Mucosa of descending colon (tissue), 3 donors: ENCODE results near the gene SERTAD3. TPM values are rescaled to one million over a fixed set of nuclear protein-coding genes. Genes with fewer than 3 reads are reported as not detected.

Experiments used
- ATAC-seq: fragments of 200-7000 bp; cut with Tn5 transposase; one replicate; pipeline ENCODE4 v1.9.1; 2020; ENCODE audit warnings: mild to moderate bottlenecking, moderate library complexity
- DNase-seq, 3 donors: peaks; one replicate each; pipeline ENCODE4 v3.0.0-alpha.2; 2020
- H3K36me3 ChIP-seq: fragments of 200-600 bp; one replicate; pipeline ENCODE4 v1.8.0; 2021; ENCODE audit warnings: low read depth, mild to moderate bottlenecking
- H3K4me1 ChIP-seq: fragments of 200-600 bp; one replicate; pipeline ENCODE4 v1.8.0; 2021; ENCODE audit warnings: low read depth, mild to moderate bottlenecking
- H3K4me3 ChIP-seq: fragments of 200-600 bp; one replicate; pipeline ENCODE4 v1.8.0; 2021; ENCODE audit warnings: mild to moderate bottlenecking
- H3K9me3 ChIP-seq: fragments of 200-600 bp; one replicate; pipeline ENCODE4 v1.8.0; 2021; ENCODE audit warnings: mild to moderate bottlenecking
- intact Hi-C, 2 donors: fragments of 100-400 bp; cut with DNase I in 1 of 2; cut with micrococcal nuclease in 1 of 2; formaldehyde crosslinking; loops; one replicate each; pipeline versions ENCODE4 v1.11.0 to v1.11.1; 2022; cut with DNase I, micrococcal nuclease
- total RNA-seq, 3 donors: library from RNA; stranded (reverse); fragmentation: NEBNext Ultra II Directional in 2 of 3; extraction: Animal tissue kit (Norgen Biotek cat#: 25700) in 2 of 3; gene quantifications; one replicate each; pipeline versions ENCODE4 v1.2.1 to v1.2.4, GENCODE V29; 2021 to 2023
- TF ChIP-seq, protein P1 (sequence below): fragments of 200-600 bp; IDR thresholded peaks from one replicate; pipeline ENCODE4 v1.8.0; 2022; ENCODE audit warnings: antibody characterized with exemption, mild to moderate bottlenecking
- donor health status: DM: no; HTN: no; CAD: no; lungs with moderate emphysema.
- donor health status: DM: no; HTN: no; CAD: no.
- donor health status: DM: no; HTN: yes; CAD: no.

The SERTAD3 gene
- total RNA-seq, 3 donors from 2014 or later = 39.3 to 55.4 (median 46.2) TPM

DNA sequence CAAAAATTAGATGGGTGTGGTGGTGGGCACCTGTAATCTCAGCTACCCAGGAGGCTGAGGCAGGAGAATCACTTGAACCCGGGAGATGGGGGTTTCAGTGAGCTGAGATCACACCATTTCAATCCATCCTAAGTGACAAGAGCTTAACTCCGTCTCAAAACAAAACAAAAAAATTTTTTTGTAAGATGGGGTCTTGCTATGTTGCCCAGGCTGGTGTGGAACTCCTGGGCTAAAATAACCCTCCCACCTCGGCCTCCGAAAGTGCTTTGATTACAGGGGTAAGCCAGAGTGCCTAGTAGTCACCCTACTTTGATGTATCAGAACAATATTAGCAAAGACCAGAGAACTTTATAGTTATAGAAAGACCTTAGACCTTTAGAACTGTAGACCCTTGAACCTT is 30.6 kb upstream of the SERTAD3 start:
- intact Hi-C loops = no loop called here
- Histone ChIP-seq H3K9me3 (no peaks in the 10 kb centered on the region), H3K36me3 (no peaks in the 10 kb centered on the region), H3K4me3 (no peak overlapping the region), H3K4me1 (no peaks in the 10 kb centered on the region)
- TF ChIP-seq, protein P1, sequence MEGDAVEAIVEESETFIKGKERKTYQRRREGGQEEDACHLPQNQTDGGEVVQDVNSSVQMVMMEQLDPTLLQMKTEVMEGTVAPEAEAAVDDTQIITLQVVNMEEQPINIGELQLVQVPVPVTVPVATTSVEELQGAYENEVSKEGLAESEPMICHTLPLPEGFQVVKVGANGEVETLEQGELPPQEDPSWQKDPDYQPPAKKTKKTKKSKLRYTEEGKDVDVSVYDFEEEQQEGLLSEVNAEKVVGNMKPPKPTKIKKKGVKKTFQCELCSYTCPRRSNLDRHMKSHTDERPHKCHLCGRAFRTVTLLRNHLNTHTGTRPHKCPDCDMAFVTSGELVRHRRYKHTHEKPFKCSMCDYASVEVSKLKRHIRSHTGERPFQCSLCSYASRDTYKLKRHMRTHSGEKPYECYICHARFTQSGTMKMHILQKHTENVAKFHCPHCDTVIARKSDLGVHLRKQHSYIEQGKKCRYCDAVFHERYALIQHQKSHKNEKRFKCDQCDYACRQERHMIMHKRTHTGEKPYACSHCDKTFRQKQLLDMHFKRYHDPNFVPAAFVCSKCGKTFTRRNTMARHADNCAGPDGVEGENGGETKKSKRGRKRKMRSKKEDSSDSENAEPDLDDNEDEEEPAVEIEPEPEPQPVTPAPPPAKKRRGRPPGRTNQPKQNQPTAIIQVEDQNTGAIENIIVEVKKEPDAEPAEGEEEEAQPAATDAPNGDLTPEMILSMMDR = no peak
- DNase-seq (no peak), ATAC-seq (no peak)

DNA sequence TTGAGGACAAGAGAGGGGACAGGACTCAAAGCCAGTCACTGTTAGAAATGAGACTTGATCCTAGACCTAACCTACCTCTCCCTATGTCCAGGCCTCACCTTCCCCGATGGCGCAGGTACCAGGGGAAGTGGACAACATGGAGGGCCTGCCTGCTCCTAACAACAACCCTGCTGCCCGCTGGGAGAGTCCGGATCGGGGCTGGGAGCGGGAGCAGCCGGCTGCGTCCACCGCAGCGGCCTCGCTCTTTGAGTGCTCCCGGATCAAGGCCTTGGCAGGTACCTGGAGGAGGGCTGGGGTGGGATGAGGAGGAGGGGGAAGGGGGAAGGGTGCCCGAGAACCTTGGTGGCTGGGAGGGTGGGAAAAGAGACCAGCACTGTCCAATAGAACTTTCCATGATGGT is 28.4 kb upstream of the SERTAD3 start:
- Histone ChIP-seq H3K4me3 (no peak overlapping the region), H3K4me1 (no peaks in the 10 kb centered on the region), H3K9me3 (no peaks in the 10 kb centered on the region), H3K36me3 (no peaks in the 10 kb centered on the region)
- ATAC-seq (no peak), DNase-seq (no peak)
- TF ChIP-seq, protein P1 = no peak
- intact Hi-C loops = no loop called here

DNA sequence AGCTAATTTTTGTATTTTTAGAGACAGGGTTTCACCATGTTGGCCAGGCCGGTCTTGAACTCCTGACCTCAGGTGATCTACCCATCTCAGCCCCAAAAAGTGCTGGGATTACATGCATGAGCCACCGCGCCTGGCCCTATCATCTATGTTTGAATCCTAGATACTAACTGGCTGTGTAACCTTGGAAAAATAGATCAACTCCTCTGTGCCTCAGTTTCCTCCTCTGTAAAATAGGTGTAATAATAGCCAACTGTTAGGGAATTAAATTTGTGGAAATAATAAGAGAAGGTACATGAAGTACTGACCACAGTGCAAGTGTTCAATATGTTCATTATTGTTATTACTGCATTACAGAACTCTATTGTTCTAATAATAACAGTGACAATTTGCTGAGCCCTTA is 27.0 kb upstream of the SERTAD3 start:
- Histone ChIP-seq H3K9me3 (no peaks in the 10 kb centered on the region), H3K36me3 (no peaks in the 10 kb centered on the region), H3K4me1 (peaks cover 11% of the 10 kb centered on the region), H3K4me3 (no peak overlapping the region)
- ATAC-seq (no peak), DNase-seq (no peak)
- TF ChIP-seq, protein P1 = no peak
- intact Hi-C loops = no loop called here

DNA sequence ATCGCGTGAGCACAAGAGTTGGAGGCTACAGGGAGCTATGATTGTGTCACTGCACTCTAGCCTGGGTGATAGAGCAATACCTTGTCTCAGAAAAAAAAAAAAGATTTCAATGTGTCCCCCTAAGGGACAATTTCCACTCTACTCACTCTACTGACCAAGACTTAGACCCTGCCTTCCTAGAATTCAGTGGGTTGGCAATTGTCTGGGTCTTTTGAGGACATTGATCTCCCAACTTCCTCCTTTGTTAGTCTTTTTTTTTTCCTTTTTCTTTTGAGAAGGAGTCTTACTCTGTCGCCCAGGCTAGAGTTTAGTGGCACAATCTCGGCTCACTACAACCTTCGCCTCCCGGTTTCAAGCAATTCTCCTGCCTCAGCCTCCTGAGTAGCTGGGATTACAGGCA is 24.9 kb upstream of the SERTAD3 start:
- TF ChIP-seq, protein P1 = no peak
- H3K4me3 ChIP-seq = no peak overlapping the region
- ATAC-seq = no peak
- peaks cover 24% of the 10 kb centered on the region for H3K4me1 ChIP-seq
- intact Hi-C loops = no loop called here
- no peaks in the 10 kb centered on the region for H3K9me3 ChIP-seq
- DNase-seq = no peak
- peaks cover 4% of the 10 kb centered on the region for H3K36me3 ChIP-seq

DNA sequence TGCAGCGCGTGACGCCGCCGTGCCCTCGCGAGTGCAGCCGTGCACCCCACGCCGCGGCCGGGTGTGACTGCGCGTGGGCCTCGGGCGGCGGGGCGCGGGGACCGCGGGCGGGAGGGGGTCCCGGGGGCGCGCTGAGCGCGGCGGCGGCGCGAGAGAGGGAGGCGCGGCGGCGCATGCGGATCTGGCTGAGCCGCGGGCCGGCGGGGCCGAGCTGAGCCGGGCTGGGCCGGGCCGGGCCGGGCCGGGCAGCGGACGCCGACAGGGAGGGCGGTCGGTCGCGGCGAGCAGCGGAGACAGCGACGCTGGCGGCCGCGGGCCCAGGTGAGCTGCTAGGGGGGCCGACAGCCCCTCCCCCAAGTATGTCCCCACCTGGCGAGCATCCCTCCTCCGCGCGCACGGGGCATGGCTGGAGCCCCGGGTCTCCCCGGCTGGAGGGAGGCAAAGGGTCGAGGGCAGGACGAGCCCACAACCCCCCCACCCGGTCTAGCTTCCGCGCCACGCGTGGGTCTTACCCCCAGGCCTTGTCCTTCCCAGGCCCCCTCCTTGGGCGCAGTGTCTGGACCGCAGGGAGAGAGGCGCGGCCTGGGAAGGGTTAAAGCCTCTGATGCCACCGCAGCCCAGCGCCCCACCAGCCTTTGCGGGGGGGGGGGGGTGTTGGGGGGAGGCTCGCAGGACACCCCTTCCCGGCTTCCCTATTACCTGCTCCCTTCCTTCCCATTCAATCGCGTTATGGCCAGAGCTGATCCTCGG is 23.0 kb upstream of the SERTAD3 start, which contains the start of gene SPTBN4:
Gene SPTBN4, plus strand, starts transcription at position 17 of the 750 bp plus-strand sequence. CDS start 5,621 bp downstream, outside the sequence.
- TF ChIP-seq, protein P1 = no peak
- Histone ChIP-seq H3K9me3 (no peaks in the 10 kb centered on the region), H3K4me1 (peaks cover 24% of the 10 kb centered on the region), H3K36me3 (peaks cover 4% of the 10 kb centered on the region), H3K4me3 (peak within 1 kb of the TSS; percentile 64)
- ATAC-seq = no peak
- intact Hi-C loops = no loop called here
- DNase-seq = peak in 2 of 3 donors; percentile 49 to 64
